ENCODE data around the gene DAPK3.
A peak's percentile ranks its signal among the peaks of the same experiment; 100 is the strongest.

GRCh38 chr19:3986260-3987041, 15.6 kb upstream of the DAPK3 start:
- TF ChIP-seq CTCF (IDR thresholded peaks at IDR 0.05) (peak; percentile 49 to 76 (median 67)), POLR2A (IDR thresholded peaks at IDR 0.05) (no peak), POLR2AphosphoS5 (IDR thresholded peaks at IDR 0.05) (peak in 2 of 3 donors; percentile 33 to 38), EP300 (IDR thresholded peaks at IDR 0.05; ENCODE audit: low read depth) (no peak)

Data from transverse colon (tissue), 4 donors.